Memory B cell (primary cell): Measurements from ENCODE around the gene CCNF.
"Not testable (repeated sequence)": the region's sequence is repeated elsewhere in the genome, so short reads cannot be mapped to it uniquely, and the experiment has no call there.

ENCODE experiments used
- ATAC-seq: fragments of 150-1000 bp; cut with Tn5 transposase; 2 replicates; pipeline ENCODE4 v1.10.0; 2021; ENCODE audit warnings: low read depth, mild to moderate bottlenecking, moderate library complexity
- DNase-seq, 2 donors: peaks; one replicate each; pipeline ENCODE4 v3.0.0; 2022; ENCODE audit warnings: low spot score in 2 of 2
- H3K27ac Mint-ChIP-seq: one replicate; pipeline ENCODE4 v1.8.0; 2022; ENCODE audit warnings: mild to moderate bottlenecking, moderate library complexity, mixed read lengths
- H3K27me3 Mint-ChIP-seq: one replicate; pipeline ENCODE4 v1.8.0; 2022; ENCODE audit warnings: mixed read lengths
- H3K36me3 Mint-ChIP-seq: one replicate; pipeline ENCODE4 v1.8.0; 2022; ENCODE audit warnings: mild to moderate bottlenecking, mixed read lengths
- H3K4me1 Mint-ChIP-seq: one replicate; pipeline ENCODE4 v1.8.0; 2022; ENCODE audit warnings: mixed read lengths
- H3K4me3 Mint-ChIP-seq: one replicate; pipeline ENCODE4 v1.8.0; 2022; ENCODE audit warnings: mild to moderate bottlenecking, moderate library complexity, mixed read lengths
- H3K9me3 Mint-ChIP-seq: one replicate; pipeline ENCODE4 v1.8.0; 2022; ENCODE audit warnings: mixed read lengths

The CCNF gene

DNA sequence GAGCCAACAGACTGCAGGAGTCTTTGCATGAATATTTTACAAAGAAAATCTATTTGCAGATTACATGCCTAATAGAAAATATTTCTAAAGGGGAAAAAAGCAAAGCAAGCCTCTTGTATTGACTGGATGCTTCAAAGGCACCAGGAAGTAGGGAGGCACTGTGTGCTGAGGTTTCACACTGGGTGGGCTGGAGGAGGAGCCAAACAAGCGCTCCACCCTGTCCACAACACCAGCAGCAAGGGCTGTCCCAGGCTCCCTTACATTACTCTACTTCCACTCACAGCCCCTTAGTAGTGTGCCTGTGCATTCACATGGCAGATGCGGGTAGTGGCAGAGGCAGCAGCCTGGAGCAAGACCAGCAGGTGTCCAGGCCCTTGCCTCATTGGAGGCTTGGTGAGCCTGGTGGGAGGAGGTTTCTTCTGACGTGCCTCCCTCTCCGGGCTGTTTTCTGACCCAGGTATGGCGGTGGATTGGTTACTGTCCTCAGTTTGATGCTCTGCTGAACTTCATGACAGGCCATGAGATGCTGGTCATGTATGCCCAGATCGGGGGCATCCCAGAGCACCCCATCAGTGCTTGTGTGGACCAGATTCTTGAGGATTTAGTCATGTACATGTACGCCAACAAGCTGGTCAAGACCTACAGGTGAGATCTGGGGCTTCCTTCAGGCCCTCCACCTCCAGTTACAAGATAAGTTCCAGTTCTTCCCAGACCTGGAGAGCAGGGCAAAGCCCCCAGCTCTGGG, 7.0 kb upstream of the CCNF start:
- no peak for ATAC-seq
- Mint-ChIP-seq H3K36me3 (no peaks in the 10 kb centered on the region), H3K4me1 (peaks cover 2% of the 10 kb centered on the region), H3K9me3 (no peaks in the 10 kb centered on the region), H3K27me3 (peaks cover 2% of the 10 kb centered on the region), H3K27ac (no peak overlapping the region), H3K4me3 (no peak overlapping the region)
- no peak for DNase-seq

DNA sequence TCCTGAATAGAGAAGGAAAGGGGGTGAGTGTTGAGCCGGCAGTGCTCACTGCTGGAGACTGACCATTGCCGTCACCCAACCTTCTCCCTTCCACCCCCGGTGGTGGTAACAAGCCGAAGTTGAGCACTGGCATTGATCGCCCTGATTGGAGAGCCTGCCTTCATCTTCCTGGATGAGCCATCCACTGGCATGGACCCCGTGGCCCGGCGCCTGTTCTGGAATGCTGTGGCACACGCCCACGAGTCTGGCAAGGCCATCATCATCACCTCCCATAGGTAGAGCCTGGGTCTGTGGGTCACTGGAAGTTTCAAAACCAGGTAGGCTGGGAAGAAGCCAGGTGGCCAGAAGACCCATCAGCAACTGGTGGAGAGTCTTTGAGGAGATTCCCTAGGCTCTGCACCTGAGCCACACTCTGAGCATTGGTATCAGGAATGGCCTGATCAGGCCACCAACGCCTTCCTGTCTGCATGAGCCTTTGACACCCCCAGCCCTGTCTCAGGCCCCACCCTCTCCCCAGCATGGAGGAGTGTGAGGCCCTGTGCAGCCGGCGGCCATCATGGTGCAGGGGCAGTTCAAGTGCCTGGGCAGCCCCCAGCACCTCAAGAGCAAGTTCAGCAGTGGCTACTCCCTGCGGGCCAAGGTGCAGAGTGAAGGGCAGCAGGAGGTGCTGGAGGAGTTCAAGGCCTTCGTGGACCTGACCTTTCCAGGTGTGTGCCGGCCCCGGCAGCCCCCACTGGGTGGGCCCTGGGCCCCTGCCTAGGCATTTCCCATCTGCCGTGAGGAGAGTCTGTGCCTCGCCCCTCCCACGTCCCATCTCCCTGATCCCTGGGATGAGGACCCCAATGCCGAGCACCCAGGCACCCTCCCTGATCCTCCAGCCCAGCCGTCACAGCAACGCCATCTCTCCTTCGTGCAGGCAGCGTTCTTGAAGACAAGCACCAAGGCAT, 4.9 kb upstream of the CCNF start:
- Mint-ChIP-seq H3K4me1 (peaks cover 6% of the 10 kb centered on the region), H3K27me3 (no peaks in the 10 kb centered on the region), H3K27ac (no peak overlapping the region), H3K4me3 (no peak overlapping the region), H3K9me3 (no peaks in the 10 kb centered on the region), H3K36me3 (no peaks in the 10 kb centered on the region)
- DNase-seq (no peak), ATAC-seq (no peak)

DNA sequence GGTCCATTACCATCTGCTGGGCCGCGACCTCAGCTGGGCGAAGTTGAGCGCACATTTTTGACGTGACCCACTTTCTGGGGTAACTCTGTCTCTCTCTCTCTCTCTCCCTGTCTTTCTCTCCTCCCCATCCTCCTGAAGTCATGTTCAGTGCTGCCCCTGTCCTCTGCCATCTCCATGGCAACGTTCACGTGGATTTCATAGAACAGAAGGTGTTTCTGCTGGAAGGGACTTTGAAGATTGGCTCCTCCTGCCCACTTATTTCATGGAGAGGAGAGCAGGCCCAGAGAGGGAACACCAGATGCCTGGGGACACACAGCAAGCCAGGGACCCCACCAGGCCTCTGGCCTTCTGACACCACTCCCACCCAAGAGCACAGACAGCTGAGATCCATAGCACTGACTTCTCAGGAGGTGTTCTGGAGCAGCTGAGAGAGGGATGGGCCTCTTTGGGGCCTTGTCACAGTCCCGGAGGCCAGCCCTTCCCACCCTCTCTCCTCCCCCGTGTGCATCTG, 4.2 kb upstream of the CCNF start:
- Mint-ChIP-seq H3K9me3 (no peaks in the 10 kb centered on the region), H3K4me1 (peaks cover 9% of the 10 kb centered on the region), H3K27ac (no peak overlapping the region), H3K27me3 (no peaks in the 10 kb centered on the region), H3K36me3 (no peaks in the 10 kb centered on the region), H3K4me3 (no peak overlapping the region)
- ATAC-seq (no peak), DNase-seq (no peak)

DNA sequence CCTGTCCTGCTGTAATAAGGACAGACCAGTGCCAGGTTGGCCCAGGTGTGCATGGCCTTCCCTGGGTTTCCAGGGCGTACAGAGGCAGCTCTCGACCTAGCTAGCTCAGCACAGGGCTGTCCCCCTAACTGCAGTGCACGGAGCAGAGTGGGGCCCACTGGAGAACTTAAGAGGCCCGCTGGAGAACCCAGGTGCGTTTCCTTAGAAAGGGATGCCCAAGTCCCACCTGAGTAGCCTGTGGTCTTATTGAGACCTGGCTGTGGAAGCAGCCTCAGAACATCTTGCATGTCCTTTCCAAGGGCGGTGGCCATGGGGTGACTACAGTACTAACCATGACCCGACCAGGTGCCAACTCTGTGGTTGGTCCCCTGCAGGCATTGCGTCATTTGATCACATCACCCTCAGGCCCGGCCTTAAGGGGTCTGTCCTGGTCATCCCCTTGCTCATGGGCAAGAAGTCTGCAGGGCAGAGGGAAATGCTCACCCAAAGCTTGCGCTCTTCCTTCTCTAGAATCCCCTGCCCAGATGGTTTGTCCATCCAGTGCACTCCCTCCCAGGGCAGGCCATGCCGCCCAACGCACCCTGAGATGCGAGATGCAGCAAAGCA, 3.3 kb upstream of the CCNF start:
- H3K27me3 Mint-ChIP-seq: no peaks in the 10 kb centered on the region
- DNase-seq (no peak), ATAC-seq (no peak)
- H3K36me3 Mint-ChIP-seq: no peaks in the 10 kb centered on the region
- H3K4me1 Mint-ChIP-seq: peaks cover 13% of the 10 kb centered on the region
- no peak overlapping the region for H3K27ac Mint-ChIP-seq
- H3K9me3 Mint-ChIP-seq: no peaks in the 10 kb centered on the region
- no peak overlapping the region for H3K4me3 Mint-ChIP-seq

DNA sequence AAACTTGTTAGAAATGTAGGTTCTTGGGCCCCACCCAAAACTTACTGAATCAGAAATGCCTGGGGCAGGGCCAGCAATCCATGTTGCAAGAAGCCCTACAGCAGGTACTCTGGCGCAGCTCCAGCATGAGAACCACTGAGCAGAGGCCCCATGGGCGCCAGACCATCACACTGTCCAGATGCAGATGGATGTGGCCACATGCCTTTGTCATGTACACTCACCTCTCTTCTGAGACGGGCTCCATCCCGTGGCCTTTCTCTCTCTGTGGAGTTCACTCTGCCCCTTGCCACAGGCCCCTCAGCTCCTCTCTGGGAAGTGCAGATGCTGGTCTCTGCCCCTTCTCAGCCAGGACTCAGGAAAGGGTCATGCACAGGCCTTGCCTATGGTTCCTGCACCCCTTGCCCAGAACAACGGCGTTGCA, 2.3 kb upstream of the CCNF start:
- H3K36me3 Mint-ChIP-seq: no peaks in the 10 kb centered on the region
- no peak overlapping the region for H3K4me3 Mint-ChIP-seq
- DNase-seq: no peak
- H3K27me3 Mint-ChIP-seq: no peaks in the 10 kb centered on the region
- H3K27ac Mint-ChIP-seq: no peak overlapping the region
- H3K4me1 Mint-ChIP-seq: peaks cover 13% of the 10 kb centered on the region
- H3K9me3 Mint-ChIP-seq: no peaks in the 10 kb centered on the region
- ATAC-seq: no peak

DNA sequence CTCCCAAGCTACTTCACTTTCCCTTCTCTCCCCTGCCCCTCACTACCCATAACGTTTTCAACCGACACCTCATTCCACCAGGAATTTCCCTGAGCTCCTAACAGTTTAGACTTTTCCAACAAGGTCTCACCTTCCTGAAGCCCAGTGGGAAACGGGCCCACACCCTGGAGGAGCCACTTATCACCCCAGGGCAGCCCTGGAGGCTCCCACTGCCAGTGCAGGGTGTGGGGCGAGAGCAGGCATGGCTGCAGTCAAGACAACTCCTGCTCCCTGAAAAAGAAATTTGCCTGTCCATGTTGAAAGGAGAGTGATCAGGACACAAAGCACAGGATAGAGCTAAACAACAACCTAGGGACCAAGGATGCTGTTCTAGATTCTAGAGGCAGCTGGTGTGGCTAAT, 1.7 kb upstream of the CCNF start:
- H3K9me3 Mint-ChIP-seq: no peaks in the 10 kb centered on the region
- H3K27ac Mint-ChIP-seq: no peak overlapping the region
- no peaks in the 10 kb centered on the region for H3K27me3 Mint-ChIP-seq
- DNase-seq (no peak), ATAC-seq (no peak)
- no peaks in the 10 kb centered on the region for H3K36me3 Mint-ChIP-seq
- H3K4me3 Mint-ChIP-seq: peak overlapping the region; percentile 55
- peaks cover 13% of the 10 kb centered on the region for H3K4me1 Mint-ChIP-seq

DNA sequence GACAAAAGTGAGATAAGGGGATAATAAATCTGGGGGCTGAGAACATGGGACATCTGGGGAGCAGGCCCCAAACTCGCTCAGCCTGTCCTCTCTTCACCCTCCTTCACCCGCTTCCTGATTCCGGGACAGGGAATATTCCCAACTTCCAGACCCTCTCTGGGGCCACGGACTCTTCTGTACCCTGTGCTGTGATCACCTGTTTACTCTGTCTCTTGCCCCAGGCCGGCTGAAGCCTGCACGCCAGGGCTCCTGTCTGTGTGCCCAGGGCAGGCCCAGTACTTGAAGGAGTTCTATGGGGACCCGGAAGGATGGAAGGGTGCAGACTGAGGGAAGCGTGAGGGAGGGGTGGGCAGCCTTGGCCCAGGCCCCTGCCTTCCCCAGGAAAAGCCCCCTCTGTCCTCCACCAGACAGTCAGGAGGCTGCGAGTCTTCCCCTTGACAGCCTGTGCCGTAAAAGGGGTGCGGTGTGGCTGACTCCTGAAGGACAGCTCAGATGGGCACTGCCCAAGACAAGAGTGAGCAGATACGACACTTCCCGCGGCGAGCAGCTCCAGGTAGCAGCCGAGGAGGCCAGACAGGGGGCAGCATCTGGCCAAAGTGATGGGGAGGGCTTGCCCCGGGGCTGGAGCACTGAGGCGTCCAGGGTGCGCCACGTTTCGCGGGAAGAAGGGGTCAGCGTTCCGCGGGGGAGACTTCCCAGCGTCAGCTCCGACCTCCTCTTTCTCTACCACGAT, 1.0 kb upstream of the CCNF start:
- H3K36me3 Mint-ChIP-seq: peaks cover 3% of the 10 kb centered on the region
- H3K4me3 Mint-ChIP-seq: peak overlapping the region; percentile 93
- ATAC-seq (no peak), DNase-seq (peak in 1 of 2 donors; percentile 39)
- H3K27ac Mint-ChIP-seq: peak overlapping the region; percentile 43
- no peaks in the 10 kb centered on the region for H3K9me3 Mint-ChIP-seq
- peaks cover 15% of the 10 kb centered on the region for H3K4me1 Mint-ChIP-seq
- no peaks in the 10 kb centered on the region for H3K27me3 Mint-ChIP-seq

DNA sequence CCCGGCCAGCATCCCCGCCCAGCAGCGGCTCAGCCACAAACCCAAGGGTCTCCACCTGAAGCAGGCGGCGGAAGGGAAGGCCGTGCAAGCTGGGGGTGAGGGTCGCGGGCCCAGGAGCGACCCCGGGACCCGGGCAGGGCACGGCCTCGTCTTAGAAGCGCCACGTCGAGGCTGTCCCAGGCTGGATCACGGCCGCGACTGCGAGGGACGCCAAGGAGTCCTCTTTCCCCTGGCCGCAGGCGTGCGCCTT, 538 bp upstream of the CCNF start:
- peak; percentile 14 for ATAC-seq
- Mint-ChIP-seq H3K4me3 (peak overlapping the region; percentile 93), H3K27me3 (no peaks in the 10 kb centered on the region), H3K27ac (peak overlapping the region; percentile 43), H3K4me1 (peaks cover 15% of the 10 kb centered on the region), H3K9me3 (no peaks in the 10 kb centered on the region), H3K36me3 (peaks cover 5% of the 10 kb centered on the region)
- DNase-seq: no peak

DNA sequence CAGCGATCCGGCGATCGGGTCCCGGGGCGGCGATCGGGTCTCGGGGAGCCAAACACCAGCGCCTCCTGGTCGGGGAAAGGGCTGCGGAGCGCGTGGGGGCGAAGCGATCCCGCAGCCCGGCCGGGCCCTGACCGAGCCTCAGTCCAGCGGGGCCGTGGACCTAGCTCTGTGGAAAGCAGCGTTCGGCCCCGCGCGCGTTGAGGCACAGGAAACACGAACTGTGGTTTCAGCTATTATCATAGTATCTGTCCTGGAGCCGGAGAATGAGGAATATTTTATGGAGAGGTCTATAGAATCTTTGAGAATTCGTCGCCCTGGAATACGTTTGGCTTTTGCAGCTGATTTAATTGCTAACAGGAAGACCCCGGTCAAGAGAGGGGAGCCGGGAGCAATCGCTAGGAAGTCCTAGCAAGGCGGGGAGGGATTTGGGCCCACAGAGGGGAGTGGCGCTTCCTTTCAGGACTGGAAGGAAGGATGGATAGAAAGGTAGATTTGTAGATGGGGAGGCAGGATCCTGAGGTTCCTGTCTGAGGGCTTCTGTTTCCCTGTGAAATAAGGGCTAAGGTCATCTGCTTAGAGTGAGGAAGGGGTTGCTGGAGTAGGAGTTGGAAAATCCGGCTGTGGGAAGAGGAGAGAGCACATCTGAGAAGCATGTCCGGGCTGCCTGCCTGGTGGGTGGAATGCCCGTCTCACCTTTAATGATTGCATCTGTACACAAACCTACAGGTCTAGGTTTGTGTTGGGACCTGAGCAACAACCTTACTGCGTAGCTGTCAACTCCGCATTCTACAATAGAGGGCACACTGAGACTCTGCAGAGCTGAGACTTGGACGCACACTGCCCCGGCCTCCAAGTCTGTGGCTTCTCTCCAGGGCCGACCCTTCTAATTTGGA, 770 bp downstream of the CCNF start:
- Mint-ChIP-seq H3K9me3 (no peaks in the 10 kb centered on the region), H3K27ac (peak overlapping the region; percentile 14), H3K27me3 (no peaks in the 10 kb centered on the region), H3K36me3 (peaks cover 6% of the 10 kb centered on the region), H3K4me3 (peak overlapping the region; percentile 93), H3K4me1 (peaks cover 14% of the 10 kb centered on the region)
- DNase-seq: peak in 1 of 2 donors; percentile 26
- ATAC-seq: peak; percentile 28

DNA sequence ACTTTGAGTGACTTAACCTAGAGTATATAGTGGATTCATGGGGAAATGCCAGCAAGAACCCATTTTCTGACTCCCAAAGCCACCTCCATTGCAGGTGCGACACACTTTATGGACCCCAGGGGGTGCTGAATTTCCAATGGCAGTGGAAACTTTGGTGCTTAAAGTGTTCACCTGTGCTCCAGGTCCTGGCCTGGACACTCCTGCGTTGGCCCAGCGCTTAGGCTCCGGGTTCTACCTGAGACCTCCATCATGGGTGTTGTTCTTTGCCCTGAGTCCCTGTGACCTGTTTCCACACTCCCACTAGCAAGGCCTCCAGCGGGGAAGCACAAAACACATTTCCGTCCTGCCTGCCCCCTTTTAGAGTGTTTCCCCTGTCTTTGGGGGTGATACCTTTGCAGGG, 3.0 kb downstream of the CCNF start:
- H3K27me3 Mint-ChIP-seq: no peaks in the 10 kb centered on the region
- no peaks in the 10 kb centered on the region for H3K9me3 Mint-ChIP-seq
- peaks cover 8% of the 10 kb centered on the region for H3K36me3 Mint-ChIP-seq
- peaks cover 13% of the 10 kb centered on the region for H3K4me1 Mint-ChIP-seq
- DNase-seq (no peak), ATAC-seq (no peak)
- H3K4me3 Mint-ChIP-seq: no peak overlapping the region
- H3K27ac Mint-ChIP-seq: no peak overlapping the region

DNA sequence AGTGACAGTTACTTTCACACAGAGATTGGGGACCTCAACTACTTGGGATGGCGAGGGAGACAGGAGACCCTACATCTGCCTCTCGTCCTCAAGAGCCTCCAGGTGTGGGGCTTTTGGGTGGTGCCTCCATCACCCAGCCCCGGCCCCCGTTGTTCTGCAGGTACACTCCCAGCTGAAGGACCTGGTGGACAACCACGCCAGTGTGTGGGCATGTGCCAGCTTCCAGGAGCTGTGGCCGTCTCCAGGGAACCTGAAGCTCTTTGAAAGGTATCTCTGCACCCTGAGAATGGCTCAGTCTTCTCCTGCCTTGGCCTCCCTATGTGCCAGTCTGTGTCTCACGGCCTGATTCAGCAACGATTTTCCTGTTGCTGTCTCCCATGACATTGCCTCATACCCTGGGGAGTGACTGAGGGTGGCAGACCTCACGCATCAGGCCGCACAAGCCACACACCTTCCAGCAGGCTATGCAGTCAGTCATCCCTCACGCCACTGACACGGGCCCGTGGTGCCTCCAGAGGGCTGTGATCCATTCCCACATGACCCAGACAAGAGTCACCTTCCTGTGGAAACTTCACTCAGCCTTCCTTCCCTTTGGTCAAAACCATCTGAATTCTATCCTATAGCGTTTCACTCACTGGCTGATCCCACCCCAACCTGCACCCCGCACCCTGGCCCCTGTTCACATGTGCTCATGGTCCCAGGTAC, 3.7 kb downstream of the CCNF start:
- Mint-ChIP-seq H3K36me3 (peaks cover 8% of the 10 kb centered on the region), H3K9me3 (no peaks in the 10 kb centered on the region), H3K27ac (no peak overlapping the region), H3K27me3 (no peaks in the 10 kb centered on the region), H3K4me3 (no peak overlapping the region), H3K4me1 (peaks cover 13% of the 10 kb centered on the region)
- ATAC-seq: no peak
- no peak for DNase-seq

DNA sequence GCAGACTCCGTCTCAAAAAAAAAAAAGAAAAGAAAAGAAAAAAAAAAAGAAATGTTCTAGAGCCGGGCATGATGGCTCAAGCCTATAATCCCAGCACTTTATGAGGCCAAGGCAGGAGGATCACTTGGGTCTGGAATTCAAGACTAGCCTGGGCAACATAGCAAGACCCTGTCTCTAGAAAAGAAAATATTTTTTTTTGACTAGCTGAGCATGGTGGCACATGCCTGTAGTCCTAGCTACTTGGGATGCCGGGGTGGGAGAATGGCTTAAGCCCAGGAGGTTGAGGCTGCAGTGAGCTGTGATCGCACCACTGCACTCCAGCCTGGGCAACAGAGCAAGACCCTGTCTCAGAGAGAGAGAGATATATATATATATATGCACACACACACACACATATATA, 6.0 kb downstream of the CCNF start:
- H3K4me1 Mint-ChIP-seq: peaks cover 14% of the 10 kb centered on the region
- ATAC-seq, H3K36me3 Mint-ChIP-seq, DNase-seq, H3K9me3 Mint-ChIP-seq, H3K27me3 Mint-ChIP-seq, H3K27ac Mint-ChIP-seq, H3K4me3 Mint-ChIP-seq: not testable (repeated sequence)
